ENCODE measurements around the gene SNUPN.
A peak's percentile ranks its signal among the peaks of the same experiment; 100 is the strongest.

The SNUPN gene

DNA sequence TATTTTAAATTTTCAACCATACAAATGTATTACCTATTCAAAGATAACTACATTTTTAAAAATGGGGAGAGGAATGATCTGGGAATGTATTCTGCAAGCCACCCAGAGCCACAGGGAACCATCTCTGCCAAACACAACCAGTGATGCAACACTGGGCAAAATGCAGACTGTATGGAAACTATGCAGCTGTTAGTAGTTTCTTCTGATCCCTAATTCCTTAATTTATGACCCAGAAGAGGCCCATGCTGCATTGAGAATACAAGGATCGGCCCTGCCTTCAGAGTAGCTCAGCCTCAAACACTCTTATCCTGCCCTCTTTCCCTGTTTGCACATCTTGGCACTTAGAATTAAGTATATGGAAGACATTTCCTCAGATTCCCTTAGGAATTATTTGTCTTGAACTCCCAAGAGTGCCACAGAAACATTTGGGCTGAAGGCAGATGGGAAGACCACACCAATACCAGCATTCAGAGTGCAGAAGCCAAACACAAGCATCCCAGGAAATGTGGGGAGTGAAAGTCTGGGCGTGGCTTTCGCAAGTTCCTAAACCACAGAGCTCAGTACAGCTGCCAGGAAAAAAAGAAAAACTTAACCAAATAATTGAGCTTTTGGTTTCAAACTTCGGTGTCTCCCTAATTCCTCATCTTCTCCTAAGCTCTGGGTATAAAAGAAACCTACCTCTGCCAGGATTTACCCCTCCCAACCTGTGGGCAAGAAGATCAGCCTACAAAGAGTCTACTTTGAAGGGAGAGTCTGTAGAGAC is 5.3 kb downstream of the SNUPN start:
- no peak for DNase-seq (ENCODE audit: insufficient read length)
- TF ChIP-seq TAF1 (IDR thresholded peaks at IDR 0.05; ENCODE audit: borderline replicate concordance, low read depth, low read length) (no peak), POLR2AphosphoS5 (IDR thresholded peaks at IDR 0.05; ENCODE audit: low read depth, low read length) (no peak), POLR2A (IDR thresholded peaks at IDR 0.05; ENCODE audit: low read depth, low read length) (no peak)
- no peak for FAIRE-seq

- DNase-seq (ENCODE audit: insufficient read length) (no peak), FAIRE-seq (no peak)
- TF ChIP-seq POLR2A (IDR thresholded peaks at IDR 0.05; ENCODE audit: low read depth, low read length) (no peak), TAF1 (IDR thresholded peaks at IDR 0.05; ENCODE audit: borderline replicate concordance, low read depth, low read length) (no peak), POLR2AphosphoS5 (IDR thresholded peaks at IDR 0.05; ENCODE audit: low read depth, low read length) (no peak)
Observed at GRCh38 chr15:75616766-75617165, 8.8 kb downstream of the SNUPN start.

DNA sequence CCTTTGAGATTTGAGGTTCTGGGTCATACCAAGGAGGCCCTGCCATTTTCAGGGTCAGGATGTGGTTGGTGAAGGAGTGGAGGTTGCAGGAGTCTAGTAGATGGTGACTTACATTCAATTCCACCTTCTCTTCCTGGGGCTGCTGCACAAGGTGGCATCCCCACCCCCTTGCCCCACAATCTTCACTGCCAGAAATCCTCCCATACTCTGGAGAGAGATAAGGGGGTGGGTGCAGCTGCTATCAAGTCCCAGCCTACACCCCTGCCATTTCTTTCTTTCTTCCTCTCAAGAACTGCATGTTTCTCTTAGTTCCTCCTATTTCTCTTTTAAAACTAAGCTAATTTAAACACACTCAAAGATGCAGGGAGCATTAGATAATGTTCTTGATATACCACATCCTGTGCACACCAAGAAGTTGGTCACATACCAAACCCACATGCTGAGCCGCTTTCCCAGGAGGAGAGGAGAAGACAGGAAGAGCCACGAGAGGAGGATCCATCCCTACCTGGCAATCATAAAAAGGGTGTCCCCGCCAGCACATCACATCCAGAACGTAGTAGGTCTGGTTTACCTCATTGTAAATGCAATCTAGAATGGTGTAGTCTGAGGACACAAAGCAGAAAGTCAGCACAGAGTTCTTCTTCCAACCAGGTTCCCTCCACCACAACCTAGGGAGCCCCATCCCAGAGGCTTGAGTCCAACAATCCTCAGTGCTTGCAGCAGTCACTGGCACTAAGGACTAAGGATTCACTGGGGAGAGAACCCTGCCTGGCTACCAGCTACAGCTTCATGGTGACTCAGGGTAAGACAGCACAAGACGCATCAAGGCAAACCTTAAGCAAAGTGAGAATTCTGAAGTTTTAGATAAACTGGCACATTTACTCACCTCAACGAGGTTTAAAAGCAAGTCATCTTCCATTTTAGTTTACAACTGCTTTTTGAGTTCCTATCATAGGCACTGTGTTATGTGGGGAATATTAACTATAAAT is 18.5 kb downstream of the SNUPN start:
- no peak for TF ChIP-seq POLR2AphosphoS5 (IDR thresholded peaks at IDR 0.05; ENCODE audit: low read depth, low read length)
- DNase-seq (ENCODE audit: insufficient read length) (no peak), FAIRE-seq (no peak)

GRCh38 chr15:75606026-75606425 is 19.5 kb downstream of the SNUPN start:
- TF ChIP-seq POLR2A (IDR thresholded peaks at IDR 0.05; ENCODE audit: low read depth, low read length) (no peak), TAF1 (IDR thresholded peaks at IDR 0.05; ENCODE audit: borderline replicate concordance, low read depth, low read length) (no peak), POLR2AphosphoS5 (IDR thresholded peaks at IDR 0.05; ENCODE audit: low read depth, low read length) (no peak)
- FAIRE-seq (no peak), DNase-seq (ENCODE audit: insufficient read length) (no peak)

GRCh38 chr15:75599401-75599800 is 26.1 kb downstream of the SNUPN start:
- TF ChIP-seq TAF1 (IDR thresholded peaks at IDR 0.05; ENCODE audit: borderline replicate concordance, low read depth, low read length) (no peak), POLR2A (IDR thresholded peaks at IDR 0.05; ENCODE audit: low read depth, low read length) (no peak), POLR2AphosphoS5 (IDR thresholded peaks at IDR 0.05; ENCODE audit: low read depth, low read length) (no peak)
- DNase-seq (ENCODE audit: insufficient read length): no peak
- no peak for FAIRE-seq

DNA sequence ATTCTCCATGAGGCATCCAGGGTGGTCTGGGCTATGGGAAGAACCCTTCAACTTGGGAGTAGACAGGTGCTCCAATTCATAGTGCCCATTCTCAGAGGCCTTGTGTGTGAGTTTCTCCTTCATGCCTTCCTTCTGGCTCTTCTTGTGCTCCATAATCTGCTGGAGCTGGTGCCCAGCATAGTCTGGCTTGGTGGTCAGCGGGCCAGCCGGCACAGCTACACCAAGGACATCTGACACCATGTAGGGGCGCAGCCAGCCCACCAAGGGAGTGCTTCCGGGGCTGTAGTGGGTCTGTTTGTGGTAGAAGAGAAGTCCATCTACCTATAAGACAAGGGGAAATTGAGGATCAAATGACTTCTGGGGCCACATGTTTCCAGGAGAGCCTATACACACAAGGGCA is 27.2 kb downstream of the SNUPN start:
- no peak for FAIRE-seq
- TF ChIP-seq TAF1 (IDR thresholded peaks at IDR 0.05; ENCODE audit: borderline replicate concordance, low read depth, low read length): no peak
- no peak for TF ChIP-seq POLR2AphosphoS5 (IDR thresholded peaks at IDR 0.05; ENCODE audit: low read depth, low read length)
- no peak for TF ChIP-seq POLR2A (IDR thresholded peaks at IDR 0.05; ENCODE audit: low read depth, low read length)

GRCh38 chr15:75597667-75598341 is 27.7 kb downstream of the SNUPN start:
- DNase-seq (ENCODE audit: insufficient read length): no peak
- peak; percentile 27 for FAIRE-seq
- TF ChIP-seq POLR2AphosphoS5 (IDR thresholded peaks at IDR 0.05; ENCODE audit: low read depth, low read length) (no peak), POLR2A (IDR thresholded peaks at IDR 0.05; ENCODE audit: low read depth, low read length) (no peak), TAF1 (IDR thresholded peaks at IDR 0.05; ENCODE audit: borderline replicate concordance, low read depth, low read length) (no peak)

More for the DNA sequence above, 27.2 kb downstream of the SNUPN start:
- DNase-seq (ENCODE audit: insufficient read length): no peak

- FAIRE-seq (no peak), DNase-seq (ENCODE audit: insufficient read length) (no peak)
- TF ChIP-seq POLR2A (IDR thresholded peaks at IDR 0.05; ENCODE audit: low read depth, low read length) (no peak), TAF1 (IDR thresholded peaks at IDR 0.05; ENCODE audit: borderline replicate concordance, low read depth, low read length) (no peak), POLR2AphosphoS5 (IDR thresholded peaks at IDR 0.05; ENCODE audit: low read depth, low read length) (no peak)
Observed at GRCh38 chr15:75596703-75597345, 28.7 kb downstream of the SNUPN start.

DNA sequence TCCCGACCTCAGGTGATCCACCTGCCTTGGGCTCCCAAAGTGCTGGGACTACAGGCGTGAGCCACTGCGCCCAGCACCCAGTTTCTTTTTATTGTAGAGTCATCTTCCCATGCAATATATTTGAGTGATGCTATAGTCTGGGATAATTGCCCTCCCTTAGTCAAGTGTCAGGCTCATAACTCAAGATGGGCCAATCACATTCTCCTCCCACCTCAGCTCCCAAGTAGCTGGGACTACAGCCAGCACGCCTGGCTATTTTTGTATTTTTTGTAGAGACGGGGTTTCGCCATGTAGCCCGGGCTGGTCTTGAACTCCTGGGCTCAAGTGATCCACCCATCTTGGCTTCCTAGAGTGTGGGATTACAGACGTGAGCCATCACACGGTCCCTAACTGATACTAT is 31.2 kb downstream of the SNUPN start:
- no peak for DNase-seq (ENCODE audit: insufficient read length)
- FAIRE-seq: no peak
- TF ChIP-seq POLR2AphosphoS5 (IDR thresholded peaks at IDR 0.05; ENCODE audit: low read depth, low read length): no peak
- no peak for TF ChIP-seq TAF1 (IDR thresholded peaks at IDR 0.05; ENCODE audit: borderline replicate concordance, low read depth, low read length)
- TF ChIP-seq POLR2A (IDR thresholded peaks at IDR 0.05; ENCODE audit: low read depth, low read length): no peak

DNA sequence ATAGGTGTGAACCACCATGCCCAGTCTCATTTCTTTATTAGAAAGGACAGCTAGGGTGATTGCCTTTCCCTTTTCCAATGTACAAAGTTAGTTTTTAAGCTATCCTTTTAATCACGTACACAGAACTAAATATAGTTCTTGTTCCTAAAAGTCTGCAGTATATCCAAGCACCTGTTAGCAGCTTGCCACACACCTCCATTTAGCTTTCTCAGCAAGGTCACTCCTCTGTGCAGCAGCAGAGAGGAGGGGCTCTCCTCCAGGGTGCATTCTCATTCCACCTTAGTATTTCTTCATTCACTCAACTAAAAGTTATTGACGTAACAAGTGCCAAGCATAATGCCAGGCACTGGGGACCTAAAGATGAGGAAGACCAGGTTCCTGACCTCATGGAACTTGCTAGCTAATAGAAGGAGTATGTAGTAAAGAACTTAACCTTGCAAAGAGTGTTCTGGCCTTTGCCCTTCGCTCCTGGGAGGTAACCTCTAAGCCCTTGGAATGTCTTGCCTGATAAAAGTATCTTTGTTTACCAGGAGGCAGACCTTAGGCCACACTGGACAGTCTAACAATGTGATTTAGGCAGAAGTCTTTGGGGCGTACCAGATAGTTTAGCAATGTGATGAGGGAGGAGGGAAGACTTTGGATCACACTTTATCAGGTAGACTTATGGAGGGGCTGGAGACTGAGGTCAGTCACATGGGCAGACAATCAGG is 33.7 kb downstream of the SNUPN start:
- no peak for DNase-seq (ENCODE audit: insufficient read length)
- no peak for FAIRE-seq
- TF ChIP-seq POLR2AphosphoS5 (IDR thresholded peaks at IDR 0.05; ENCODE audit: low read depth, low read length) (no peak), TAF1 (IDR thresholded peaks at IDR 0.05; ENCODE audit: borderline replicate concordance, low read depth, low read length) (no peak), POLR2A (IDR thresholded peaks at IDR 0.05; ENCODE audit: low read depth, low read length) (no peak)
